Measurements from ENCODE around the gene SLC19A1. TPM values are rescaled to one million over a fixed set of nuclear protein-coding genes. Genes with fewer than 3 reads are reported as not detected.

The SLC19A1 gene
- polyA plus RNA-seq, 3 donors = 25.0 to 53.0 (median 39.9) TPM

DNA sequence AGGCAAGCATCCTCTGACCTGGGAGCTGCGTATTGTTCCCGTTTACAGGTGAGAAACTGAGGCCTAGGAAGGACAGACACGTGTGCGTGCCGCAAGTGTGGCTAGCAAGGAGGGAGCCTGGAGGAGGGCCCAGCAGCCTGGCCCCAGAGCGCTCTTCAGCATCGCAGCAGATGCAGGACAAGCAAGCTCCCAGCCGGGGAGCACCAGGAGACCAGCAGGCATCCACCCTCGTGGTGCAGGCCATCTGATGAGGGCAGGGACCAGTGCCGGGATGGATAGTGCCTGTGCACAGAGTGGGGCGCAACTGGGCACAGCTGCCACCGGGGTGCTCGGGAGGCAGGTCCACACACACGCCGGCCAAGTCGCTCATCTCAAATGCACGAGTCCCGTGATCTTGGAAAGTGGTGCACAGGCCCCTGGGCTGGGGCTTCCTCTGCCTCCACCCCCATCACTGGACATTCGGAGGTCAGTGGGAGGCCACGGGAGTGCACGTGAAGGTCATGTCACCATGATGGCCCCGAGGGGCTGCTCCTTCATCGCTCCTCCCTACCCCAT lies 82.2 kb downstream of the SLC19A1 start:
- Histone ChIP-seq H3K4me3 (replicated peaks in 1 of 3; ENCODE audit: low read depth in 2 of 3, low read length in 3 of 3) (no peak overlapping the region), H3K4me1 (ENCODE audit: control insufficient read depth in 1 of 2, insufficient read depth in 2 of 2, low read length in 2 of 2) (no peaks in the 10 kb centered on the region), H3K79me2 (ENCODE audit: insufficient read depth, low read length) (no peaks in the 10 kb centered on the region), H3K27me3 (ENCODE audit: control insufficient read depth in 2 of 2, insufficient read depth in 2 of 2, low read length in 2 of 2) (no peaks in the 10 kb centered on the region), H3K36me3 (replicated peaks in 1 of 2; ENCODE audit: control insufficient read depth in 1 of 2, insufficient read depth in 2 of 2, low read length in 2 of 2) (no peaks in the 10 kb centered on the region), H4K20me1 (ENCODE audit: insufficient read depth, low read length) (no peaks in the 10 kb centered on the region), H3K4me2 (replicated peaks; ENCODE audit: extremely low read depth, low read length, poor library complexity, severe bottlenecking) (no peak overlapping the region), H3K9me3 (replicated peaks in 1 of 2; ENCODE audit: control insufficient read depth in 1 of 2, insufficient read depth in 1 of 2, low read length in 2 of 2) (peaks cover 0 to 3% of the 10 kb centered on the region in 2 donors), H2AFZ (ENCODE audit: insufficient read depth, low read depth, low read length, poor library complexity, severe bottlenecking) (no peak overlapping the region), H3K9ac (ENCODE audit: insufficient read depth, low read length, poor library complexity, severe bottlenecking) (no peak overlapping the region), H3K27ac (ENCODE audit: low read depth in 1 of 2, low read length in 2 of 2) (no peak overlapping the region)
- Mint-ChIP-seq H3K27ac (no peak overlapping the region), H3K36me3 (no peaks in the 10 kb centered on the region), H3K27me3 (ENCODE audit: low read depth in 3 of 3) (peaks cover 5 to 19% (median 13%) of the 10 kb centered on the region in 3 donors), H3K9me3 (peaks cover 0 to 18% (median 8%) of the 10 kb centered on the region in 7 donors), H3K4me3 (no peak overlapping the region), H3K4me1 (no peaks in the 10 kb centered on the region)
- intact Hi-C loops (cut with micrococcal nuclease) = no loop called here
- TF ChIP-seq, protein P1, sequence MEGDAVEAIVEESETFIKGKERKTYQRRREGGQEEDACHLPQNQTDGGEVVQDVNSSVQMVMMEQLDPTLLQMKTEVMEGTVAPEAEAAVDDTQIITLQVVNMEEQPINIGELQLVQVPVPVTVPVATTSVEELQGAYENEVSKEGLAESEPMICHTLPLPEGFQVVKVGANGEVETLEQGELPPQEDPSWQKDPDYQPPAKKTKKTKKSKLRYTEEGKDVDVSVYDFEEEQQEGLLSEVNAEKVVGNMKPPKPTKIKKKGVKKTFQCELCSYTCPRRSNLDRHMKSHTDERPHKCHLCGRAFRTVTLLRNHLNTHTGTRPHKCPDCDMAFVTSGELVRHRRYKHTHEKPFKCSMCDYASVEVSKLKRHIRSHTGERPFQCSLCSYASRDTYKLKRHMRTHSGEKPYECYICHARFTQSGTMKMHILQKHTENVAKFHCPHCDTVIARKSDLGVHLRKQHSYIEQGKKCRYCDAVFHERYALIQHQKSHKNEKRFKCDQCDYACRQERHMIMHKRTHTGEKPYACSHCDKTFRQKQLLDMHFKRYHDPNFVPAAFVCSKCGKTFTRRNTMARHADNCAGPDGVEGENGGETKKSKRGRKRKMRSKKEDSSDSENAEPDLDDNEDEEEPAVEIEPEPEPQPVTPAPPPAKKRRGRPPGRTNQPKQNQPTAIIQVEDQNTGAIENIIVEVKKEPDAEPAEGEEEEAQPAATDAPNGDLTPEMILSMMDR (IDR thresholded peaks at IDR 0.05) = no peak
- no peak for DNase-seq
- 98% methylated on average over 21 of the region's 23 CpGs for WGBS (ENCODE audit: insufficient coverage)

DNA sequence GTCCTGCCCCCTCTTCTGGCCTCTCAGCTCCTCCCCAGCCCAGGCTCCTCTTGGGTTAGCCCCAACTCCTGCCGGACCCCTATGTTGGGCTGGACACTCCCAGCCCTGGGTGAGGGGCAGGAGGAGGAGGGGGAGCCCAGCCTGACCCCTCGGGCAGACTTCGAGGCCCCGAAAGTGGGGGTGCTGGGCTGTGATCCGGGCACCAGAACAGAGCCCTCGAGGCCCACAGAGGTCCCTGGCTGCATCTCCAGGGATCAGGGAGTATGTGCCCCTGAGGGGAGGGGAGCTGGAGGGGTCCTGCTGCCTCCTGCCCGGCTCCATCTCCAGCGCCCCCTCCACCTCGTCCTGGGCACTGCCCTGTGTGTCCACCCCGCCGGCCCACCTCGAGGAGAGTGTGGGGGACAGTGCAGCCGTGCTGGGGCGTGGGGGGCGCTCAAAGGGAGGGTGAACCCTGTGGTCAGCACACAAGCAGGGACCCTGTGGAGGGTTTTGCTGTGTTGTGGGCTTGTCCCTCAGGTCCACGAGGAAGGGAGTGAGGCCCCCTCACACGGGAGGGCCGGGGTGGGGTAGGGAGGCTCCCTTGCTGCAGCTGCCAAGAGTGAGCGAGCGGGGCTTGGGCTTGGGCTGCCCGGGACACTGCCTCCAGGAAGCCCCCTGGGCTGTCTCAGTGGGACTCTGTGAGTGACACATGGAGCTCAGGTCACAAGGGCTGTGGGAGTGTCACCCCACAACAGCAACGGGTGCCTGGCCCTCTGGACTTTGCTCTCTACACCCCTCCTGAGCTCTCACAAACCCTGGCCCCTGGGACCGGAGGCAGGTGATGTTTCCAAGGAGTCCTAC lies 82.8 kb downstream of the SLC19A1 start:
- peaks cover 0 to 18% (median 8%) of the 10 kb centered on the region in 7 donors for H3K9me3 Mint-ChIP-seq

More for the DNA sequence above, 82.8 kb downstream of the SLC19A1 start:
- Mint-ChIP-seq H3K4me1 (no peaks in the 10 kb centered on the region), H3K27me3 (ENCODE audit: low read depth in 3 of 3) (peaks cover 5 to 18% (median 17%) of the 10 kb centered on the region in 3 donors), H3K27ac (no peak overlapping the region), H3K4me3 (no peak overlapping the region), H3K36me3 (no peaks in the 10 kb centered on the region)
- no peak for DNase-seq
- WGBS (ENCODE audit: insufficient coverage) = 92% methylated on average over 15 of the region's 23 CpGs
- intact Hi-C loops (cut with micrococcal nuclease) = no loop called here
- Histone ChIP-seq H3K9ac (ENCODE audit: insufficient read depth, low read length, poor library complexity, severe bottlenecking) (no peak overlapping the region), H3K9me3 (replicated peaks in 1 of 2; ENCODE audit: control insufficient read depth in 1 of 2, insufficient read depth in 1 of 2, low read length in 2 of 2) (peaks cover 0 to 3% of the 10 kb centered on the region in 2 donors), H3K4me1 (ENCODE audit: control insufficient read depth in 1 of 2, insufficient read depth in 2 of 2, low read length in 2 of 2) (no peaks in the 10 kb centered on the region), H4K20me1 (ENCODE audit: insufficient read depth, low read length) (no peaks in the 10 kb centered on the region), H3K27ac (ENCODE audit: low read depth in 1 of 2, low read length in 2 of 2) (no peak overlapping the region), H3K4me2 (replicated peaks; ENCODE audit: extremely low read depth, low read length, poor library complexity, severe bottlenecking) (no peak overlapping the region), H3K79me2 (ENCODE audit: insufficient read depth, low read length) (no peaks in the 10 kb centered on the region), H3K36me3 (replicated peaks in 1 of 2; ENCODE audit: control insufficient read depth in 1 of 2, insufficient read depth in 2 of 2, low read length in 2 of 2) (no peaks in the 10 kb centered on the region), H3K4me3 (replicated peaks in 1 of 3; ENCODE audit: low read depth in 2 of 3, low read length in 3 of 3) (no peak overlapping the region), H2AFZ (ENCODE audit: insufficient read depth, low read depth, low read length, poor library complexity, severe bottlenecking) (no peak overlapping the region), H3K27me3 (ENCODE audit: control insufficient read depth in 2 of 2, insufficient read depth in 2 of 2, low read length in 2 of 2) (no peaks in the 10 kb centered on the region)
- TF ChIP-seq, protein P1 (IDR thresholded peaks at IDR 0.05) = no peak
